VCaP (cell line): ENCODE data around the gene CDH18.
"Not testable (repeated sequence)": the region's sequence is repeated elsewhere in the genome, so short reads cannot be mapped to it uniquely, and the experiment has no call there.

Experiments
- H3K27ac ChIP-seq: fragments of 450-650 bp; 2 replicates; pipeline ENCODE4 v1.5.1; 2017
- TF ChIP-seq, protein P1 (sequence below): fragments of 450-650 bp; conservative IDR thresholded peaks from 2 replicates; pipeline ENCODE4 v1.5.1; 2017; ENCODE audit warnings: mild to moderate bottlenecking, moderate library complexity

Gene CDH18

DNA sequence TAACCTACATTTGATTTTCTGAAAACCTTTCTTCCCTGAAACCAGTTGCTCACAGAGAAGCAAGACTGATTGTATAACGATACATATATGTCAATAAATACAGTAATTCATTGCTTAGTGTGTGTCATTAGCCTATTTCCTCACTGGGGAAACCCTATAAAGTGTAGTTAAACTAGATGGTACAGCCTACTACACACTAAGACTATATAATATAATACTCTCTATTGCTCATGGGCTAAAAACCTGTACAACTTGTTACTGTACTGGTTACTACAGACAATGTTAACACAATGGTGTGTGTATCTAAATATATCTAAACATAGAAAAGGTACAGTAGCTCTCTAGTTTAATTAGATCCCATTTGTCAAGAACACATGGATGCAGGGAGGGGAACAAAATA, 181.2 kb downstream of the CDH18 start:
- no peak overlapping the region for H3K27ac ChIP-seq
- TF ChIP-seq, protein P1, sequence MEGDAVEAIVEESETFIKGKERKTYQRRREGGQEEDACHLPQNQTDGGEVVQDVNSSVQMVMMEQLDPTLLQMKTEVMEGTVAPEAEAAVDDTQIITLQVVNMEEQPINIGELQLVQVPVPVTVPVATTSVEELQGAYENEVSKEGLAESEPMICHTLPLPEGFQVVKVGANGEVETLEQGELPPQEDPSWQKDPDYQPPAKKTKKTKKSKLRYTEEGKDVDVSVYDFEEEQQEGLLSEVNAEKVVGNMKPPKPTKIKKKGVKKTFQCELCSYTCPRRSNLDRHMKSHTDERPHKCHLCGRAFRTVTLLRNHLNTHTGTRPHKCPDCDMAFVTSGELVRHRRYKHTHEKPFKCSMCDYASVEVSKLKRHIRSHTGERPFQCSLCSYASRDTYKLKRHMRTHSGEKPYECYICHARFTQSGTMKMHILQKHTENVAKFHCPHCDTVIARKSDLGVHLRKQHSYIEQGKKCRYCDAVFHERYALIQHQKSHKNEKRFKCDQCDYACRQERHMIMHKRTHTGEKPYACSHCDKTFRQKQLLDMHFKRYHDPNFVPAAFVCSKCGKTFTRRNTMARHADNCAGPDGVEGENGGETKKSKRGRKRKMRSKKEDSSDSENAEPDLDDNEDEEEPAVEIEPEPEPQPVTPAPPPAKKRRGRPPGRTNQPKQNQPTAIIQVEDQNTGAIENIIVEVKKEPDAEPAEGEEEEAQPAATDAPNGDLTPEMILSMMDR, result no peak

DNA sequence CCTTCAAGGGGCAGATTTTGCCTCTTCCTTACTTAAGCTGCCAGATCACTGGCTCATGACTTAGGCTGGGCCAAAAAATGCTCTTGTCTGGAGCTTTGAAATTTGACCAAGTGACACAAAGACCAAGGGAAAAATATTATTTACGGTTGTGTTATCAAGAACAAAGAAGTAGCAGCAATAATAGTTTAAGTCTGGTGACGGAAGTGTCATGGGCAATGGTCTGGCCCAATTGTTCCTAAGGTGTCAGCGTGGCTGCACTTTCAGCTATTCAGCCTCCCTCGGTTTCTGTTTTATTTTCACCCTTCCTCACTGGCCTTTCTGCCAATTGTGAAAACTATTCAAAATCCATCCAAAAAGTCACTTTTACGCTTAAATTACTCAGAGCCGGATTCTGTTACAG, 185.3 kb downstream of the CDH18 start:
- TF ChIP-seq, protein P1, result no peak

DNA sequence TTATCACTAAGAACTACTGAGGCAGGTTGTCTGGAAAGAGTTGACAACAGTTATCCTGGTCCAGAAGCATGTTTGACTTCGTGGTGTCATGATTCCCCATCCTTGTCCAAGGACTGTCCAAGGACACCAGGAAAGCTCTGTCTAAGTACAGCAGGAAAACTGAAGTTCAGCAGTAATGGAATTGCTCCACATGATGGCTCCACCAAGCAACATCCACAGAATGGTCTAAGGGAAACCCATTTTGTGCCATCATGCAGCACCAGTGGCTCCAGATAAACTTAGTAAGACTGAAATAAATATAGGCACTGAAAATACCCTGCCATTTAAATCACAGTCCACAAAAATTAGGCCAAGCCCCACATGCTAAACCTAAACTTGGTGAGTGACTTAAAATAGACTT, 192.8 kb downstream of the CDH18 start:
- TF ChIP-seq, protein P1, result peak; percentile 24; the same call in 1 of the 2 replicates
- H3K27ac ChIP-seq, result no peak overlapping the region

More for the DNA sequence above, 185.3 kb downstream of the CDH18 start:
- no peak overlapping the region for H3K27ac ChIP-seq

DNA sequence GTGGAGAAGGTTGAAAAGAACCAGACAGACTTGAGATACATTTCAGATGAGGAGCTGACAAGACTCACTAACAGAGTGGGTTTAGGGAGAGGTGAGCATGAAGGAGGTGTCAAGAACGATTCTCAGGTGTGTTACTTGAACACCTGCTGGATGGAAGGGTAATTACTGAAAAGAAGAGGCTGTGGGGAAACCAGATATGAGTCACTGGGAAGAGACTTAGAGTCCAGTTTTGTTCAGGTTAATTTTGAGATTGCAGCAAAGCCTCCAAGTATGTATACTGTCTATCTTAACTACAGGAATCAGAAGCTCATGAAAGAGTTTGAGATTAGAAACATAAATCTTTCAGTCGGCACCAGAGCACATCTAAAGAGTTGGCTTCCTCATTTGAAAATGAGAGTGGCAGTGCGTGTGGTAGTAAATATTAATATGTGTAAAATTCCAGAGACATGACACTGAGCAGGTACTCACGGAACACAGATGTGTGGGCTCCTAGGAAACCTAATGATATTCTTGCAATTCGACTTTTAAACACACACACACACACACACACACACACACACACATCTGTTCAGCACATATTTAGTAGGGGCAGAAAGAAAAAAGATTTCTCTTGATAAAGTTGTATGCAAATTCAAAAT, 197.1 kb downstream of the CDH18 start:
- TF ChIP-seq, protein P1, result no peak
- H3K27ac ChIP-seq, result no peak overlapping the region

DNA sequence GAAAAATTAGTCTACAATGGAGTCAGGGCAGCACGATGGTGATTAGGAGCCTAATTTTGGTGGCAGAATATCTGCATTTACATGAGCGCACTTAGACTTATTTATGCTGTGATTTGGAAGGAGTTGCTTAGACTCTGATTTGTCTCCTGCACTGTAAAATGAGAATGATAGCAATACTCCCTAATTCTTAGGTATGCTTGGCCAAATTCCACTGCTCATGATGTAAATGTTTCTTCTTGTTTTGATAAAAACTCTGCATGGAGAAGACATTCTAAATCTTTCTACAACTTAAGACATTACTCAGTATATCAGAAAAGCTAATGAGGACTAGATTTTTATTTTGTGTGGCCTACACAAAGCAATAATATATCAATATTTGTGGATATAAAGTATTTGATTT, 205.4 kb downstream of the CDH18 start:
- TF ChIP-seq, protein P1, result no peak

DNA sequence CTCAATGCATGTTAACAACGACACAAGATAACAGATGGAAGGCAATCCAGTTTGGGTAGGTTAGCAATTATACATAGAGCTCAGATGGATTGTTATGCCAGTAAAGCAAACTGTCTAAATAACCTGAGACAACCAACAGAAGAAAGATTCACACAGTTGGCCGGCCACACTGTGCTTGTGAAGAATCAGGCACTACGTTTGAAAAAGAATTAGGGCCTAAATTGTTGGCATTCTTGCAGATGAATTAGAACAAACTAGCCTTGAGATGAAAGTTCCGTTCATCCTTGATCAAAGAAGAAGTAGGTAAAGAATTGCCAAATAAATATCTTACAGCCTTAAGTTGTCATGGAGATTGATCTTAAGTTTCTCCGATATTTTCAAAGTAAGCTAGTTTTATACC, 210.6 kb downstream of the CDH18 start:
- TF ChIP-seq, protein P1, result no peak

More for the DNA sequence above, 205.4 kb downstream of the CDH18 start:
- H3K27ac ChIP-seq, result no peak overlapping the region

DNA sequence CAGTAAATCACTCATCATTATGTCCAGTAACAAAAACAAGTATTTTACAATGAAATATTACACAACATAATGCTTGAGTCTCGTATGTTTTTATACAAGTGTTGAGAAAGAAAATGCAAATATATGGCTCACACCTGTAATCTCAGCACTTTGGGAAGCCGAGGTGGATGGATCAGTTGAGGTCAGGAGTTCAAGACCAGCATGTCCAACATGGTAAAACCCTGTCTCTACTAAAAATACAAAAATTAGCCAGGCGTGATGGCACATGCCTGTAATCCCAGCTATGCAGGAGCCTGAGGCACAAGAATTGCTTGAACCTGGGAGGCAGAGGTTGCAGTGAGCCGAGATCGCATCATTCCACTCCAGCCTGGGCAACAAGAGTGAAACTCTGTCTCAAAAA, 211.1 kb downstream of the CDH18 start:
- H3K27ac ChIP-seq, result not testable (repeated sequence)

More for the DNA sequence above, 210.6 kb downstream of the CDH18 start:
- no peak overlapping the region for H3K27ac ChIP-seq

DNA sequence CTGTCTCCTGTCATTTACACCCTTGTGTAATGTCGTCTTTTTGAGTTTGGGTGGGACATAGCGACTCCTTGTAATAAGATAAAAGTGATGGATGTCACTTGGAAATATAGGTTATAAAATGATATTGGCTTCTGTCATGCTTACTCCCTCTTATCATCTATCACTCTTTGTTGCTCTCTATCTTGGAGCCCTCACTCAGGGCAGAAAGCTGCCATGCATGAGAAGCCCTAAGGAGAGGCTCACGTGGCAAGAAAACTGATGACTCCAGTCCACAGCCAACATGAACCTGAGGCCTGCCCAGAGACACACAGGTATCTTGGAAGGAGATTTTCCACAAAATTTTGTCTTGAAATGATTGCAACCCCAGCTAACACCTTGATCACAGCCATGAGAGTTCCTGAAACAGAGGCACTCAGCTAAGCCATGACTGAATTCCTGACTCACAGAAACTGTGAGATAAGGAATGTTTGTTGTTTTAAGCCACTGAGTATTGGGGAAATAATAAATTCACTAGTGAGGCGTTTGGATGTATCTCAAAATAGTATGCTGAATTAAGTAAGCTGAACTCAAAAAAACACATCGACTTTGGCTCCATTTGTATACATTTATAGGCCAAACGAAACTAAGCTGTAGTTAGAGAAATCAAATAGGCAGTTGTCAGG, 216.7 kb downstream of the CDH18 start:
- H3K27ac ChIP-seq, result no peak overlapping the region
- TF ChIP-seq, protein P1, result no peak
